Chondrocyte (in vitro differentiated cells): Measurements from ENCODE around the gene RBM20. TPM values are rescaled to one million over a fixed set of nuclear protein-coding genes. Genes with fewer than 3 reads are reported as not detected.

Experiments used
- DNase-seq: peaks from one replicate; pipeline ENCODE4 v3.0.0; 2021; ENCODE audit warnings: mixed read lengths, low spot score
- H3K27ac Mint-ChIP-seq: one replicate; pipeline ENCODE4 v1.8.0; 2021; ENCODE audit warnings: mild to moderate bottlenecking, moderate library complexity, mixed read lengths; ENCODE audit not compliant: unreplicated experiment
- H3K27me3 Mint-ChIP-seq: 2 replicates; pipeline ENCODE4 v1.8.0; 2021; ENCODE audit warnings: low read depth, mixed read lengths
- H3K36me3 Mint-ChIP-seq: 2 replicates; pipeline ENCODE4 v1.8.0; 2021; ENCODE audit warnings: low read depth, mixed read lengths
- H3K4me1 Mint-ChIP-seq: 2 replicates; pipeline ENCODE4 v1.8.0; 2021; ENCODE audit warnings: low read depth, mild to moderate bottlenecking, mixed read lengths
- H3K4me3 Mint-ChIP-seq: one replicate; pipeline ENCODE4 v1.8.0; 2021; ENCODE audit warnings: mild to moderate bottlenecking, moderate library complexity, mixed read lengths; ENCODE audit not compliant: unreplicated experiment
- H3K9me3 Mint-ChIP-seq: 2 replicates; pipeline ENCODE4 v1.8.0; 2021; ENCODE audit warnings: low read depth, mixed read lengths
- total RNA-seq: library from RNA; stranded (reverse); gene quantifications from 3 replicates; pipeline ENCODE4 v1.2.1, GENCODE V29; 2021
- TF ChIP-seq, protein P1 (sequence below): fragments of 200-600 bp; sonication (generic); IDR thresholded peaks from 2 replicates; pipeline ENCODE4 v1.5.0; 2021; ENCODE audit warnings: antibody characterized with exemption, mild to moderate bottlenecking, moderate library complexity

The RBM20 gene
- total RNA-seq, 1 donor from 2014 or later, result 3.6 TPM

- Mint-ChIP-seq H3K27ac (no peak overlapping the region), H3K4me3 (no peak overlapping the region), H3K9me3 (no peaks in the 10 kb centered on the region), H3K4me1 (peaks cover 34% of the 10 kb centered on the region), H3K27me3 (no peaks in the 10 kb centered on the region), H3K36me3 (peaks cover 1% of the 10 kb centered on the region)
- no peak for DNase-seq
- TF ChIP-seq, protein P1, sequence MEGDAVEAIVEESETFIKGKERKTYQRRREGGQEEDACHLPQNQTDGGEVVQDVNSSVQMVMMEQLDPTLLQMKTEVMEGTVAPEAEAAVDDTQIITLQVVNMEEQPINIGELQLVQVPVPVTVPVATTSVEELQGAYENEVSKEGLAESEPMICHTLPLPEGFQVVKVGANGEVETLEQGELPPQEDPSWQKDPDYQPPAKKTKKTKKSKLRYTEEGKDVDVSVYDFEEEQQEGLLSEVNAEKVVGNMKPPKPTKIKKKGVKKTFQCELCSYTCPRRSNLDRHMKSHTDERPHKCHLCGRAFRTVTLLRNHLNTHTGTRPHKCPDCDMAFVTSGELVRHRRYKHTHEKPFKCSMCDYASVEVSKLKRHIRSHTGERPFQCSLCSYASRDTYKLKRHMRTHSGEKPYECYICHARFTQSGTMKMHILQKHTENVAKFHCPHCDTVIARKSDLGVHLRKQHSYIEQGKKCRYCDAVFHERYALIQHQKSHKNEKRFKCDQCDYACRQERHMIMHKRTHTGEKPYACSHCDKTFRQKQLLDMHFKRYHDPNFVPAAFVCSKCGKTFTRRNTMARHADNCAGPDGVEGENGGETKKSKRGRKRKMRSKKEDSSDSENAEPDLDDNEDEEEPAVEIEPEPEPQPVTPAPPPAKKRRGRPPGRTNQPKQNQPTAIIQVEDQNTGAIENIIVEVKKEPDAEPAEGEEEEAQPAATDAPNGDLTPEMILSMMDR, result no peak
Measured at GRCh38 chr10:110788620-110789385, 144.7 kb downstream of the RBM20 start.

- no peaks in the 10 kb centered on the region for H3K27me3 Mint-ChIP-seq
- TF ChIP-seq, protein P1, result no peak
Measured at GRCh38 chr10:110789604-110790433, 145.7 kb downstream of the RBM20 start.

DNA sequence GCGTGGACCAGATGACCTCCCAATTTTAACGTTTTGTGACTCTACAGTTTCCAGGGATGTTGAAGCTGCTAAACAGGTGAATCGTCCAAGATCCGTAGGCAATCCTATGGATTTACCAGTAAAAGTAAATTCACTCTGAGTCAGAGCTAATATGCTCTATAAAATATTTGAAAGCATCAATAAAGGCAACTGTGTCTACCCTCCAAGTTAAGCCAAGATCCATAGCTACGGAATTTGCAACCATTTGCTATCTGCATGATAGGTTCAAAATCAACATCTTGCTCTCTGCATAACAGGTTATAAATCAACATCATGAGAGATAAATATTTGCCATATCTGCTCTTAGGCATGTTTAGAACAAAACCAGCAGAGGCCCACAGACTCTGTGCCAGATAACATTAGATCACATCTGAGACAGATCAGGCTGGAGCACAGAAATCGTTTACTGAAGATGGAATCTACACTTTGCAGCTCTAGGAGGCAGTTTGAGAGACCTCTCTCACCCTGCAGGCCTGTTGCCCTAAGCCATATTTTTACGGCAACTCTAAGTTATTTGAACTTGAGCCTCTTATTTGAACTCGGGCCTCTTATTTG, 146.9 kb downstream of the RBM20 start:
- Mint-ChIP-seq H3K27ac (no peak overlapping the region), H3K9me3 (no peaks in the 10 kb centered on the region)

More at GRCh38 chr10:110789604-110790433, 145.7 kb downstream of the RBM20 start:
- H3K27ac Mint-ChIP-seq, result no peak overlapping the region
- no peak overlapping the region for H3K4me3 Mint-ChIP-seq
- H3K36me3 Mint-ChIP-seq, result peaks cover 1% of the 10 kb centered on the region
- H3K4me1 Mint-ChIP-seq, result peaks cover 36% of the 10 kb centered on the region
- no peak for DNase-seq
- H3K9me3 Mint-ChIP-seq, result no peaks in the 10 kb centered on the region

DNA sequence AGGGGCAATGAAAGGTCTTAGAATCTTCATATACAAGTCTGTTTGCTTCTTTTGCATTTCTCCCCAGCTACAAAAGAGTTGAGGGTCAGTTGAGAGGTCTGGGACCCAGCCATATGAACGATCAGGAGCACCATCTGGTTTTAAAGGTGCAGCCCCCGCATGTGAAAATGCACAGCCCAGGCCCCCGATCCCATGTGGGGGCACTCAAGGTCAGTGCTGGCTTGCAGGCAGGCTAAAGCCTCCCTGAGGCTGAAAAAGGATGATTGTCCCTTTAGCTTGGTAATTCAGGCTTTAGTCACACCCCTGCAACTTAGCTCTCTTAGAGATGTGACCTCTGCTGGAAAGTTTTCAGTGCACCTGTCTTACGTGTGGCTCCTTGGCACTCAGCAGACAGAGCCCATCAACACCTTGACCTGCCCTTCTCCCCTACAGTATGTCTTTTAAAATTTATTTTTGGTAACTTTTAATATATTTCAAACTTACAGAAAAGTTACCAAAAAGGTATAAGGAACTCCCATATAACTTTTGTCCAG, 147.5 kb downstream of the RBM20 start:
- H3K36me3 Mint-ChIP-seq, result peaks cover under 1% of the 10 kb centered on the region
- peaks cover 23% of the 10 kb centered on the region for H3K4me1 Mint-ChIP-seq
- no peak overlapping the region for H3K27ac Mint-ChIP-seq
- H3K27me3 Mint-ChIP-seq, result no peaks in the 10 kb centered on the region
- TF ChIP-seq, protein P1, result no peak
- no peak for DNase-seq
- no peak overlapping the region for H3K4me3 Mint-ChIP-seq
- H3K9me3 Mint-ChIP-seq, result no peaks in the 10 kb centered on the region

More for the DNA sequence above, 146.9 kb downstream of the RBM20 start:
- Mint-ChIP-seq H3K36me3 (peaks cover 1% of the 10 kb centered on the region), H3K4me3 (no peak overlapping the region), H3K27me3 (no peaks in the 10 kb centered on the region), H3K4me1 (peaks cover 29% of the 10 kb centered on the region)
- TF ChIP-seq, protein P1, result no peak
- DNase-seq, result no peak
